Stomach (tissue), 4 donors: ENCODE measurements around the gene GTPBP4.

ENCODE experiments used
- CTCF ChIP-seq, 7 experiments: fragments of 450-650 bp in 4 of 7; fragments of 200-600 bp in 3 of 7; sonication (generic) in 3 of 7; IDR thresholded peaks; one replicate each; pipeline ENCODE4 v1.5.1; 2016 to 2019; ENCODE audit warnings: antibody characterized with exemption in 7 of 7, control low read depth in 2 of 7, mild to moderate bottlenecking in 1 of 7
- EP300 ChIP-seq: sonication (generic); formaldehyde crosslinking; IDR thresholded peaks from one replicate; pipeline ENCODE4 v1.6.1; 2017; ENCODE audit warnings: antibody characterized with exemption
- POLR2A ChIP-seq, 4 donors: fragments of 450-650 bp; IDR thresholded peaks; one replicate each; pipeline ENCODE4 v1.6.1; 2016; ENCODE audit warnings: antibody characterized with exemption in 4 of 4, control low read depth in 2 of 4, mild to moderate bottlenecking in 1 of 4, moderate library complexity in 1 of 4

GRCh38 chr10:947051-947450 lies 41.2 kb upstream of the GTPBP4 start:
- TF ChIP-seq CTCF (IDR thresholded peaks at IDR 0.05) (no peak), POLR2A (IDR thresholded peaks at IDR 0.05) (no peak), EP300 (no peak)
